K562 (cell line): ENCODE data around the gene RNF112. TPM values are rescaled to one million over a fixed set of nuclear protein-coding genes. Genes with fewer than 3 reads are reported as not detected.

Experiments used
- AFF4 ChIP-seq: sonication (generic); formaldehyde crosslinking; IDR thresholded peaks from 2 replicates; pipeline ENCODE4 v1.8.0; 2023; ENCODE audit warnings: mild to moderate bottlenecking, missing genetic modification reagents
- BRCA1 ChIP-seq, 2 experiments: fragments of 450-650 bp in 1 of 2; sonication (generic) in 1 of 2; formaldehyde crosslinking in 1 of 2; IDR thresholded peaks; 2 replicates each; pipeline versions ENCODE4 v1.5.0 to v1.6.1; 2017 to 2020; ENCODE audit warnings: mild to moderate bottlenecking in 1 of 2, missing genetic modification reagents in 1 of 2
- CCAR2 ChIP-seq: fragments of 200-400 bp; formaldehyde crosslinking; IDR thresholded peaks from 2 replicates; pipeline ENCODE4 v1.6.1; 2017; ENCODE audit warnings: mild to moderate bottlenecking, low read depth, low read length
- CHD1 ChIP-seq: fragments of 200-600 bp; sonication (generic); IDR thresholded peaks from one replicate; pipeline ENCODE4 v1.6.1; 2012; ENCODE audit warnings: mild to moderate bottlenecking, moderate library complexity, low read length, inconsistent platforms
- CHD4 ChIP-seq: fragments of 200-600 bp; sonication (generic); IDR thresholded peaks from 3 replicates; pipeline ENCODE4 v1.6.1; 2012; ENCODE audit warnings: low read depth, mild to moderate bottlenecking, mixed read lengths, low read length, inconsistent platforms; ENCODE audit not compliant: insufficient read depth, insufficient replicate concordance, poor library complexity, severe bottlenecking
- ERF ChIP-seq: fragments of 450-650 bp; formaldehyde crosslinking; IDR thresholded peaks from 2 replicates; pipeline ENCODE4 v1.4.0; 2020; ENCODE audit warnings: mild to moderate bottlenecking, mixed read lengths
- FOXJ3 ChIP-seq: sonication (generic); formaldehyde crosslinking; IDR thresholded peaks from 2 replicates; pipeline ENCODE4 v1.4.0; 2020; ENCODE audit warnings: mild to moderate bottlenecking, missing genetic modification reagents
- HIVEP1 ChIP-seq: fragments of 250-450 bp; sonication (Bioruptor Pico); IDR thresholded peaks from 2 replicates; pipeline ENCODE4 v1.4.0; 2020; ENCODE audit warnings: mild to moderate bottlenecking
- KAT8 ChIP-seq: fragments of 450-650 bp; IDR thresholded peaks from 2 replicates; pipeline ENCODE4 v1.6.1; 2016; ENCODE audit warnings: low read depth, mild to moderate bottlenecking
- NR1H2 ChIP-seq: sonication (generic); formaldehyde crosslinking; IDR thresholded peaks from 2 replicates; pipeline ENCODE4 v1.4.0; 2020; ENCODE audit warnings: mild to moderate bottlenecking, missing genetic modification reagents
- PHB2 ChIP-seq: fragments of 450-650 bp; IDR thresholded peaks from 2 replicates; pipeline ENCODE4 v1.6.1; 2017; ENCODE audit warnings: low read depth
- PRMT5 ChIP-seq: sonication (generic); formaldehyde crosslinking; IDR thresholded peaks from 2 replicates; pipeline ENCODE4 v1.5.0; 2020; ENCODE audit warnings: missing genetic modification reagents
- RFX7 ChIP-seq: fragments of 250-450 bp; sonication (Bioruptor Pico); IDR thresholded peaks from 2 replicates; pipeline ENCODE4 v1.5.1; 2021; ENCODE audit warnings: mild to moderate bottlenecking
- SMAD3 ChIP-seq: fragments of 450-650 bp; formaldehyde crosslinking; conservative IDR thresholded peaks from 2 replicates; pipeline ENCODE4 v1.4.0; 2020; ENCODE audit warnings: mild to moderate bottlenecking
- SOX6 ChIP-seq: fragments of 450-650 bp; IDR thresholded peaks from 2 replicates; pipeline ENCODE4 v1.6.1; 2014; ENCODE audit warnings: mild to moderate bottlenecking
- SRF ChIP-seq, 2 experiments: fragments of 250-450, 450-650 bp in 1 of 2; sonication (Bioruptor Pico) in 1 of 2; sonication (generic) in 1 of 2; formaldehyde crosslinking; IDR thresholded peaks; 2 replicates each; pipeline versions ENCODE4 v1.5.0 to v1.5.1; 2020 to 2022; ENCODE audit warnings: mild to moderate bottlenecking in 1 of 2, missing genetic modification reagents in 1 of 2
- ZBTB1 ChIP-seq: sonication (generic); formaldehyde crosslinking; IDR thresholded peaks from 2 replicates; pipeline ENCODE4 v1.8.1; 2023; ENCODE audit warnings: missing genetic modification reagents, low read depth, mild to moderate bottlenecking, borderline replicate concordance
- ZBTB9 ChIP-seq: fragments of 450-650 bp; formaldehyde crosslinking; IDR thresholded peaks from 2 replicates; pipeline ENCODE4 v1.4.0; 2020; ENCODE audit warnings: mild to moderate bottlenecking, moderate library complexity
- ZMIZ1 ChIP-seq, 2 experiments: fragments of 150-350 bp in 1 of 2; IDR thresholded peaks; 2 replicates each; pipeline ENCODE4 v1.6.1; 2012 to 2016; ENCODE audit warnings: low read depth in 2 of 2, low read length in 2 of 2, mild to moderate bottlenecking in 1 of 2, moderate library complexity in 1 of 2
- ZNF445 ChIP-seq: fragments of 250-450 bp; sonication (Bioruptor Pico); IDR thresholded peaks from 2 replicates; pipeline ENCODE4 v1.4.0; 2020; ENCODE audit warnings: low read depth, mild to moderate bottlenecking, moderate library complexity
- polyA plus RNA-seq, 8 experiments: library from polyadenylated mRNA; depleted of rRNA in 4 of 8; stranded (reverse) in 5 of 8; unstranded in 3 of 8; fragments of >200 nt; fragmentation: Nextera tagmentation in 2 of 8; fragmentation: Illumina TruSeq in 1 of 8; extraction: Ambion mirVana in 2 of 8; extraction: Trizol in 1 of 8; gene quantifications; 2 replicates each; pipeline versions ENCODE4 v1.2.1 to v1.2.3, GENCODE V29; 2011 to 2014; ENCODE audit warnings: inconsistent platforms in 1 of 8, missing spikeins in 1 of 8
- total RNA-seq, 7 experiments: library from RNA; depleted of rRNA in 6 of 7; stranded (reverse); fragments of >200 nt in 6 of 7; fragmentation: Illumina TruSeq in 2 of 7; extraction: Trizol in 2 of 7; gene quantifications; 2 replicates each; pipeline versions ENCODE4 v1.2.1 to v1.2.3, GENCODE V29; 2011 to 2021; ENCODE audit warnings: low replicate concordance in 1 of 7

The RNF112 gene
- total and polyA plus RNA-seq, 9 of the 15 experiments (the other 6 are each of a cell fraction or from before 2014, with no cell fraction given), result 0.05 TPM; not detected in 8

- no peak for TF ChIP-seq AFF4 (CRISPR knock-in tag)
- TF ChIP-seq BRCA1 (IDR thresholded peaks at IDR 0.05), result no peak
- TF ChIP-seq BRCA1 (CRISPR knock-in tag; IDR thresholded peaks at IDR 0.05), result no peak
- no peak for TF ChIP-seq FOXJ3 (CRISPR knock-in tag)
- TF ChIP-seq PRMT5 (CRISPR knock-in tag), result no peak
- TF ChIP-seq ERF (CRISPR knock-in tag), result no peak
- no peak for TF ChIP-seq ZBTB1 (CRISPR knock-in tag)
- TF ChIP-seq ZMIZ1 (IDR thresholded peaks at IDR 0.05; ENCODE audit: low read depth in 2 of 2, low read length in 2 of 2), result no peak
- no peak for TF ChIP-seq SRF (CRISPR knock-in tag; IDR thresholded peaks at IDR 0.05)
- no peak for TF ChIP-seq CCAR2
- TF ChIP-seq ZBTB9 (CRISPR knock-in tag), result peak; percentile 27; the same call in 1 of the 2 replicates
- TF ChIP-seq SMAD3 (CRISPR knock-in tag), result no peak
- no peak for TF ChIP-seq NR1H2 (CRISPR knock-in tag)
- no peak for TF ChIP-seq KAT8
- no peak for TF ChIP-seq ZNF445 (CRISPR knock-in tag)
- TF ChIP-seq CHD4, result no peak
- no peak for TF ChIP-seq SOX6
- TF ChIP-seq RFX7 (CRISPR knock-in tag), result no peak
- no peak for TF ChIP-seq CHD1
- TF ChIP-seq HIVEP1, result peak; percentile 39; the same call in 1 of the 2 replicates
- TF ChIP-seq PHB2, result no peak
Observed at GRCh38 chr17:19362277-19363113, 48.5 kb upstream of the RNF112 start, which contains the start of gene B9D1 (continued).
